Gastroesophageal sphincter (tissue), 3 donors: Measurements from ENCODE around the gene BABAM2.

Source experiments
- EP300 ChIP-seq: sonication (generic); formaldehyde crosslinking; IDR thresholded peaks from one replicate; pipeline ENCODE4 v1.6.1; 2017; ENCODE audit warnings: antibody characterized with exemption, mild to moderate bottlenecking
- POLR2AphosphoS5 ChIP-seq: sonication (generic); formaldehyde crosslinking; IDR thresholded peaks from one replicate; pipeline ENCODE4 v1.6.1; 2017; ENCODE audit warnings: antibody characterized with exemption
- TF ChIP-seq, protein P1 (sequence below), 4 experiments: fragments of 200-600 bp in 2 of 4; fragments of 450-650 bp in 2 of 4; sonication (generic) in 1 of 4; IDR thresholded peaks; one replicate each; pipeline ENCODE4 v1.5.1; 2017 to 2019; ENCODE audit warnings: antibody characterized with exemption in 4 of 4, mild to moderate bottlenecking in 2 of 4, moderate library complexity in 2 of 4

DNA sequence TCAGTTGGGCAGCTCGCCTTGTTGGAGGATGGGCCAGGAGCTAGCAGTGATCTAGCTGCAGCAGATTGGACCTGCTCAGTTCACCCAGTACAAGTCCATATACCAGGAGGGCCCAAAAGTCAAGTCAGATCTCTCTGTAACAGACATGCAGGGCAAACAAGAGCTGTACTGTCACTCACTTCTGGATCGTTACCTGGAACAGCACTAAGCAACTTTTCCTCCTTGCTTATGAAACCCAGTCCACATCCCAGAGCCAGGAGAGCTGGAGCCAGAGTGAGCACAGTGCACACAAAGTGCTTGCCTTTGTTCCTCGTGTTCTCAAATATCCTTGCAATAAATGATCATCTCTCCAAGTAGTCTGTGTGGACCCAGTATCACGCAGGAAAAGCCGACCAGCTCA, 258.0 kb downstream of the BABAM2 start:
- TF ChIP-seq, protein P1, sequence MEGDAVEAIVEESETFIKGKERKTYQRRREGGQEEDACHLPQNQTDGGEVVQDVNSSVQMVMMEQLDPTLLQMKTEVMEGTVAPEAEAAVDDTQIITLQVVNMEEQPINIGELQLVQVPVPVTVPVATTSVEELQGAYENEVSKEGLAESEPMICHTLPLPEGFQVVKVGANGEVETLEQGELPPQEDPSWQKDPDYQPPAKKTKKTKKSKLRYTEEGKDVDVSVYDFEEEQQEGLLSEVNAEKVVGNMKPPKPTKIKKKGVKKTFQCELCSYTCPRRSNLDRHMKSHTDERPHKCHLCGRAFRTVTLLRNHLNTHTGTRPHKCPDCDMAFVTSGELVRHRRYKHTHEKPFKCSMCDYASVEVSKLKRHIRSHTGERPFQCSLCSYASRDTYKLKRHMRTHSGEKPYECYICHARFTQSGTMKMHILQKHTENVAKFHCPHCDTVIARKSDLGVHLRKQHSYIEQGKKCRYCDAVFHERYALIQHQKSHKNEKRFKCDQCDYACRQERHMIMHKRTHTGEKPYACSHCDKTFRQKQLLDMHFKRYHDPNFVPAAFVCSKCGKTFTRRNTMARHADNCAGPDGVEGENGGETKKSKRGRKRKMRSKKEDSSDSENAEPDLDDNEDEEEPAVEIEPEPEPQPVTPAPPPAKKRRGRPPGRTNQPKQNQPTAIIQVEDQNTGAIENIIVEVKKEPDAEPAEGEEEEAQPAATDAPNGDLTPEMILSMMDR (IDR thresholded peaks at IDR 0.05) = no peak
- no peak for TF ChIP-seq EP300
- no peak for TF ChIP-seq POLR2AphosphoS5
